ENCODE measurements around the gene CNTNAP2.

DNA sequence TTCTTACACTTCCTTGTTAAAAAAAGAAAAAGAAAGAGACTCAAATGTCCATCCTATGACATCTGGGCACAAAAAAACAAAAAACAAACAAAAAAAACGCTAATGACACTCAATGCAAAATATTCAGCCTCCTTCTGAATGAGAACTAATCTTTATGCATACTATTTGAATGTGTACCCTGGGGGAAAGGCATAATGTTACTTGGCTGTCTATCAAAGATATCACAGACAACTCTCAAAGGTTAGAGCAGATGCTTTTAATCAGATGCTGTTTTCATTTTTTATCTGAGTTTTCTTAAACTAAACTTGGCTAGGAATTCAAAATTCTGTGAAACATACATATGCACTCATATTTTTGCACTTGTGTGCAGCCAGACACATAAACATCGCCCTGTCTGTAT, 745.8 kb downstream of the CNTNAP2 start:
- TF ChIP-seq CTCF (IDR thresholded peaks at IDR 0.05; ENCODE audit: borderline replicate concordance, extremely low read depth, low read length, poor library complexity, severe bottlenecking) (no peak), EZH2 (IDR thresholded peaks at IDR 0.05; ENCODE audit: borderline replicate concordance, low read depth, low read length, severe bottlenecking) (no peak)
